Measurements from ENCODE around the gene MAD1L1. TPM values are rescaled to one million over a fixed set of nuclear protein-coding genes. Genes with fewer than 3 reads are reported as not detected.

Gene MAD1L1
- total RNA-seq, 1 donor from 2014 or later, result 112 TPM

GRCh38 chr7:2051707-2052656 is 180.8 kb downstream of the MAD1L1 start:
- intact Hi-C loops (cut with micrococcal nuclease), result no loop called here

- intact Hi-C loops (cut with micrococcal nuclease), result no loop called here
Measured at GRCh38 chr7:2050511-2050866, 182.3 kb downstream of the MAD1L1 start.

GRCh38 chr7:2049782-2050510 is 182.8 kb downstream of the MAD1L1 start:
- intact Hi-C loops (cut with micrococcal nuclease), result no loop called here

- intact Hi-C loops (cut with micrococcal nuclease), result no loop called here
Measured at GRCh38 chr7:2049111-2049781, 183.5 kb downstream of the MAD1L1 start.

- intact Hi-C loops (cut with micrococcal nuclease), result no loop called here
Measured at GRCh38 chr7:2048531-2048930, 184.2 kb downstream of the MAD1L1 start.

GRCh38 chr7:2048006-2048405 is 184.7 kb downstream of the MAD1L1 start:
- intact Hi-C loops (cut with micrococcal nuclease), result no loop called here

GRCh38 chr7:2046581-2047565 is 185.9 kb downstream of the MAD1L1 start:
- intact Hi-C loops (cut with micrococcal nuclease), result no loop called here

- intact Hi-C loops (cut with micrococcal nuclease), result no loop called here
Measured at GRCh38 chr7:2045559-2046405, 187.0 kb downstream of the MAD1L1 start.

GRCh38 chr7:2044883-2045471 is 187.8 kb downstream of the MAD1L1 start:
- intact Hi-C loops (cut with micrococcal nuclease), result no loop called here

GRCh38 chr7:2044311-2044882 is 188.3 kb downstream of the MAD1L1 start:
- intact Hi-C loops (cut with micrococcal nuclease), result no loop called here

- intact Hi-C loops (cut with micrococcal nuclease), result no loop called here
Measured at GRCh38 chr7:2043316-2044039, 189.3 kb downstream of the MAD1L1 start.

- intact Hi-C loops (cut with micrococcal nuclease), result no loop called here
Measured at GRCh38 chr7:2042650-2043049, 190.1 kb downstream of the MAD1L1 start.

- intact Hi-C loops (cut with micrococcal nuclease), result no loop called here
Measured at GRCh38 chr7:2041496-2042367, 191.0 kb downstream of the MAD1L1 start.

- intact Hi-C loops (cut with micrococcal nuclease), result no loop called here
Measured at GRCh38 chr7:2040893-2041270, 191.9 kb downstream of the MAD1L1 start.

GRCh38 chr7:2040201-2040892 is 192.4 kb downstream of the MAD1L1 start:
- intact Hi-C loops (cut with micrococcal nuclease), result no loop called here

GRCh38 chr7:2038931-2039728 is 193.6 kb downstream of the MAD1L1 start:
- intact Hi-C loops (cut with micrococcal nuclease), result loop anchor here (1.0 to 2.0 kb wide), 3 partner anchors 99 to 309 kb away; no protein-coding TSS in a partner anchor

Data from T-helper 1 cell treated with Interleukin-12 subunit alpha and Interleukin-12 subunit beta and Interleukin-4 antibody, amounts not matched to agents 30 ng/mL and 1 ng/mL, for 36 hours (primary cell).